Measurements from ENCODE around the gene MRPS24. TPM values are rescaled to one million over a fixed set of nuclear protein-coding genes. Genes with fewer than 3 reads are reported as not detected.

Gene MRPS24
- total RNA-seq, 1 donor, result 82.1 TPM

DNA sequence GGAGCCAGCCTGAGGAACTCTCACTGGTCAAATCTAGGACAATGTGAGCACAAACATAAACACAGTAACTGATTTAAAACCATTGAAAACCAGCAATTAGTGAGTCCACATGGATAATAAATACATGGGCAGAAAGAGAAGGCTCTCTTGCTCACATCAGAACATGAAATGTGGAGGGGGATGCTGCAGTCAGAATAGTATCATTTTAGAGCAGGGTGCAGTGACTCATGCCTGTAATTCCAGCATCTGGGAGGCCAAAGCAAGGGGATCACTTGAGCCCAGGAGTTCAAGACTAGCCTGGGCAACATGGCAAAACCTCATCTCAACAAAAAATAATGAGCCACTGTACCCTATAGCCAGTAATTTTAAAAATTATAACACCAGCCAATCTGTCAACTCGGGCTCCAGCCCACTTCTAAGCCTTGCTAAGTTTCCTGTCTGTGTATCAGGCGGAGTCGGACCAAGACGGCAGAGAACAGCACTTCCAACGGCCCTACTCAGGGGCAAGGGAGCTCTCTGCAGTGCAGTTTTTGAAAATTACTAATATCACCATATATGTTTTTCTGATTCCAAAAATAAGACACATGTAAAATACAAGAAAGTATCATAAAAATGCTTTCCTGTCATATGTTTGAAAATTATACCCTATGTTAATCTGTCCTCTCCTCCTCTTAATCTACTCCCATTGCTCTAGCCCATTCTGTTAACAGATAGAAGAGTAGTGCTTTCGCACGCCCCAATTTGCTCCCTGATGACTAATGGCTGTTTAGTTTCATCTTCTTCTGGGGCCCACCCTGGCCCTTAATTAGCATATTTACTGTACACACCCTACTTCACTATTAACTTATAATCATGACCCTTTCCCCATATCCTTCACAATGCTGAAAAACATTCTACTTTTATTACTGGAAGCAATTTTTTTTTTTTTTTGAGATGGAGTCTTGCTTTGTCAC lies 20.0 kb upstream of the MRPS24 start:
- DNase-seq (ENCODE audit: low read depth), result no peak
- no peak for TF ChIP-seq CTCF (IDR thresholded peaks at IDR 0.05; ENCODE audit: insufficient read depth, low read length)
- H3K4me3 ChIP-seq (ENCODE audit: low read depth, low read length), result no peak overlapping the region

GRCh38 chr7:43884617-43885016 lies 15.3 kb upstream of the MRPS24 start:
- DNase-seq (ENCODE audit: low read depth), result no peak
- H3K4me3 ChIP-seq (ENCODE audit: low read depth, low read length), result no peak overlapping the region
- TF ChIP-seq CTCF (IDR thresholded peaks at IDR 0.05; ENCODE audit: insufficient read depth, low read length), result no peak

GRCh38 chr7:43884209-43884608 lies 14.9 kb upstream of the MRPS24 start:
- DNase-seq (ENCODE audit: low read depth), result no peak
- no peak for TF ChIP-seq CTCF (IDR thresholded peaks at IDR 0.05; ENCODE audit: insufficient read depth, low read length)
- no peak overlapping the region for H3K4me3 ChIP-seq (ENCODE audit: low read depth, low read length)

DNA sequence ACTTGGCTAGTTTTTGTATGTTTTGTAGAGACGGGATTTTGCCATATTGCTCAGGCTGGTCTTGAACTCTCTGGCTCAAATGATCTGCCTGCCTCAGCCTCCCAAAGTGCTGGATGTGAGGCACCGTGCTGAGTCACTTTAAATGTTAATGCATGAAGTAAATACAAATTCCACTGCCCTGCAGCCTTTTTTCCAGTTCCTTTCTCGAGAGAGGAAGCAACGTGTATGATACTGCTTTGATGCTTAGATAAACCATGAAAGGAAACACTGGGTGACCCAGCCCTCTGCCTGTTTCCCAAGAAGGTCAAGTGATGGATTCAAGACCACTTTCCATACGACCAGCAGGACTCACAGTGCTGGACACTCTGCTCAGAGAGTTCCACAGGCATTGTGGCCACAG lies 11.3 kb upstream of the MRPS24 start:
- DNase-seq (ENCODE audit: low read depth), result no peak
- H3K4me3 ChIP-seq (ENCODE audit: low read depth, low read length), result no peak overlapping the region
- TF ChIP-seq CTCF (IDR thresholded peaks at IDR 0.05; ENCODE audit: insufficient read depth, low read length), result no peak

DNA sequence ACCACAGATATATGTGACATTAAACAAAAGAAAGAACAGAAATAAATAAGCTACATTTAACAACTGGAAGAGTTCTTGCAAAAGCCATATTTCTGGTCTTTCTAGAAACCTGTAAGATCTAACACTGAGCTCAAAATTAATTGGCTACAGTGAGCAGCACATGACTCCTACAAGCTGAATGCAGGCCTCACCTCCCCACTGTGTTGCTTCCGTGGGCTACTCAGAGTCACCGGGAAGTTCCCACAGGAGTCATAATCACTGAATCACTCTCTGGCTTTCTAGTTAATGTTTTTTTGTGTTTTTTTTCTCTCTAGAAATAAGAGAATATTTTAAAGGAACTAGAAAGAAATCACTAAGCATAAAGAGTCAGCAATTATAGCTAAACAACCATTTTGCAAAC lies 10.2 kb upstream of the MRPS24 start:
- DNase-seq (ENCODE audit: low read depth), result peak; percentile 72
- no peak for TF ChIP-seq CTCF (IDR thresholded peaks at IDR 0.05; ENCODE audit: insufficient read depth, low read length)

GRCh38 chr7:43878867-43879266 lies 9.6 kb upstream of the MRPS24 start:
- no peak overlapping the region for H3K4me3 ChIP-seq (ENCODE audit: low read depth, low read length)
- no peak for TF ChIP-seq CTCF (IDR thresholded peaks at IDR 0.05; ENCODE audit: insufficient read depth, low read length)
- DNase-seq (ENCODE audit: low read depth), result peak; percentile 65

More for the DNA sequence above, 10.2 kb upstream of the MRPS24 start:
- no peak overlapping the region for H3K4me3 ChIP-seq (ENCODE audit: low read depth, low read length)

All from fibroblast of the aortic adventitia (primary cell).